Activated gamma-delta T cell (primary cell): ENCODE measurements around the gene ZNF746.

Experiments used
- DNase-seq: peaks from one replicate; lab custom pipeline; 2025; lab: John Stamatoyannopoulos, UW

The ZNF746 gene

DNA sequence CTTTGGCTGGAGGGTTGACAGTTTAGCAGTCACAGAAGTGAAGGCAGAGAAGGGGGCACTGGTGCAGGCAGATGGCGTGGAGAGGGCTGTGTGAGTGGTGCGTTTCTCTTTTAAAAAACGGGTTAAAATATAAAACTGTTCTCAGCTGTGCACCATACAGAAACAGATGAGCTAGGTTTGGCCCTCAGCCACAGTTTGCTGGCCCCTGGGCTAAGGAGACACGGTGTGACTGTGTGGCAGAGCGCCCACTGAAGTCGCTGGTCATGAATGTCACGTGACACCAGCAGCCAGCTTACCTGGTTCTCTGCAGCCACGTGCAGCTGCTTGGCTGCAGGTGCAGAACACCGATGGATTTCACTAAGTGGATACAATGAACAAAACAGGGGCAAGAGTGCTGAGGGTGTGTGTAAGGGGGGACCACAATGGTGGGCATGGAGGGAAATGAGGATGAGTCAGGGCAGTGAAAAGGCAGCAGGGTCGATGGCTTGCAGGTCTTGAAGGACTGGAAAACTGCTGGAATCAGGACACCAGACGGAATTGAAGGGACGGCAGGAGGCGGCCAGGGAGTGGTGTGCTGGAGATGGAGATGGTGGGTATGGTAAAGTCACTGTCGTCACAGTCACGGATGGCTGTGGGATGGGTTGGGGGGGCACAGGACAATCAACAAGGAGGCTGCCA lies 7.4 kb downstream of the ZNF746 start:
- DNase-seq: no peak

GRCh38 chr7:149489391-149490024 lies 8.1 kb downstream of the ZNF746 start:
- DNase-seq: no peak

DNA sequence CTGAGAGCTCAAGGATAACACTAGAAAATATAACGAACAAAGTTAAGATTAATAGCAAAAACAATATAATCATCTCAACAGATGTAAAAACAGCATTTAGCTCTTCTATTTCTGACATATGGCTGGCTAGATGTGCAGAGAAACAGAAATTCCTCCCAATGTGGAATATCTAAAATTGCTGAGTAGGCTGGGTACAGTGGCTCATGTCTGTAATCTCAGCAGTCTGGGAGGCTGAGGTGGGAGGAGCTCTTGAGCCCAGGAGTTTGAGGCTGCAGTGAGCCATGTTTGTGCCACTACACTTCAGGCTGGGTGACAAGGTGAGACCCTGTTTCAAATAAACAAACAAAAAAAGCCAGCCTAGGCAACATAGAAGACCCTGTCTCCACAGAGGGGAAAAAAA lies 18.0 kb downstream of the ZNF746 start:
- no peak for DNase-seq

DNA sequence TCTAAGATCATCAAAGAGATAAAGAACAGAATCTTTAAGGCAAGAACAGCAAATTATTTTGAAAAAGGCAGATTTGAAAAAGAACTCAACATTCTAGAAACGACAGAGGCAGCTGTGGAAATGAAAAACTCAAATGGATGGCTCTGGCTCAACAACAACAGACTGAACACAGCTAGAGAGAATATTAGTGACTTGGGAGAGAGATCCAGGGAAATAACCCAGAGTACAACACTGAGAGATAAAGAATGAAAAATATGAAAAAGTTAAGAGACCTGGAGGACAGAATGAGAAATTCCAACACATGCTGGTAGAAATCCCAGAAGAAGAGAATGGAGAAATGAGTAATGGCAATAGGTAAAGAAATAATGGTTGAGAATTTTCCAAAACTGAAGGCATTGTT lies 18.9 kb downstream of the ZNF746 start:
- DNase-seq: no peak

DNA sequence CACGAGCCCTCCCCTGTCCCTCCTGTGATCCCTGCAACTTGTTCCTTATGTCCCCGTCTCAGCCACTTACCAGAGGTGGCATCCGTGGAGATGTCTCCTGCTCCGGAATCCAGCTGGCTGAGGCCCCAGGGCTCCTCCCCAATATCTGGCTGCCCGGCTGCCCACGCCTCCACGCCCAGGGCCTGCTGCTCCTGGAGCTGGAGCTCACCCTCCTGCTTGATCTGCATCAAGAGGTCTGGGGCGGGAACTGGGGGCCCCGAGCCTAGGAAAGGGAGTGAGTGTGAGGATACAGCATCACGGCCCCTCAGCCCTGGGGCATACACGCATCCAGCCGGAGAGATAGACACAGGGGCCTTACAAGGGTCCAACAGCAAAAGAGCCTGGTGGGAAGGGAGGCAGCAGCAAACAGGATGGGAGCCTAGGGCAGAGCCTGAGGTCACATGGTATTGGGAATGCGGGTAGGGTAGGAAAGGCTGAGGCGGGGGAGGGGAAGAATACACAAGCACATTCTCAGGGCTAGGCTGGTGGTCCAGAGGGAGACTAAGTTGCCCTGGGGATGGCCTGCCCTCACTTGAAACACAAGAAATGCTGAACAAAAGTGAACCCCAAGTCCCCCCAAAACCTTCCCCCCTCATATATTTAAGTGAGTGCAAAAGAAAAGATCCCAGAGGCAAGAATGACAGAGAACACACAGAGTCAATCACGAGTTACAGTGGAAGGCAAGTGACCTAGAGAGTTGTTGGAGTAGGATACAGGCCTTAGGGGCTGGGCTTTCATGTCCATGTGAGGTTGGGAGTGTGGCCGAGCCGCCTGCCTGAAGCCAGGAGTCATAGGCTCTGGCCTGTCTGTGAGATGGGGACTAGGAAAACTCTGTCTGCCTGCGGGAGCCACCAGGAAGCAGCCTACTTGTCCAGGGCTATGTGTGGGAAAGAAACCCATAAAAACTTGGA lies 19.8 kb downstream of the ZNF746 start:
- no peak for DNase-seq

GRCh38 chr7:149476791-149477190 lies 20.8 kb downstream of the ZNF746 start:
- no peak for DNase-seq

DNA sequence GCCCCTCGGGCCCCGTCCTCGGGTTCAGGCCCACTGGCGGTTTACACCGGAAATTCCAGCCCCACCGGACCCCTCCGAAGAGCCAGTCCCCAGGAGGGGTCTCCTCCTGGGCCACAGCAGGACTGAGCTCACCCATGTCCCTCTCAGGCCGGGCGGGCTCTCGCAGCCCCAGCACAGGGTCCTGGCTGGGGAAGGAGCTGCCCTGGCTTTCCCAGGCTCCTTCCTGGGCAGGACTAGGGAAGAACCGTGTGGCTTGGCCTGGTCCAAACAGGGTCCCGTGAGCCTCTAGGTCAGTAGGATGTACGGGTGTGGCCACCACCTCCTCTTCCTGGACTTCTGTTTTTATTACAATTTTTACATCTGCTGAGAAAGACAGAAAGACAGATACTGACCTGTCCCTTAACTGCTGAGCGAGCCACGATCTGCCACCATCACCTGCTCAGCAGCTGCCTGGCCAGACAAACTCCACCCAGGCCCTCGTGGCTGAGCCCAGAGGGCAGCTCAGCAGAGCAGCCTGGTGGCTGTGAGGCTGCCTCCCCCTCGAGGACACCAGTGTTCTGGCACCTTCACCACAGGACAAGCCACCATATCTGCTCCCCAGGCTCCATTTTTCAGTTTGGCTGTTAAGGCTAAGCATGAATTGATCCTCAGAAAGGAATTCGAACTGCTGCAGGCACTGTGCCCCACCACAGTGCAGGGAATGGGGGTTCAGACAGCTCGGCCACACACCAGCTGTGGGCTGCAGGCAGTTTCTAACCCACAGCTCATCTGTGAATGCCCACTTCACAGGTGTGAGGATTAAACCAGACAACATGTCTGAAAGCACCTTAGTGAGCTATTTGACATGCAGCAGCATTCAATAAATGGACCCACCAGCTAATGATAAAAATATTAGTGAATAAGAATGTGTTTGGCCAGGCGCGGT lies 22.2 kb downstream of the ZNF746 start:
- no peak for DNase-seq

- DNase-seq: no peak
Measured at GRCh38 chr7:149474309-149475120, 23.1 kb downstream of the ZNF746 start.

DNA sequence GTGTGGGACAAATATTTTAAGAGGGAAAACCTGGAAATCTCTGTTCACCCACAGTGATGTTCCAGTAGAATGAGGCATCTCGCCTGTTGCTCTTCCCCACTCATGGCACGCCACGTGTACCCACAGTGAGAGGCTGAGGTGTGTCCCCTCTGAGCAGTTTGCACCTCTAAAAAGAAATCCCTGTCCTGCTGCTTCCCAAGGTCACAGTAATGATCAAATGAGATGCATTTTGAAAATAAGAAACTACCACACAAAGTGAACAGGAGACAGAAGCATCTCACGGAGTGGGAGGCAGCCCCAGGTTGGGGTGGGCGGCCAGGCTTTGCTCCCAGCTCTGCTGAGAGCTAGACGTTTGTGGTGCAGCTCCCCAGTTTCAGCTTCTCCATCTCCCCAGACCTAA lies 24.4 kb downstream of the ZNF746 start:
- DNase-seq: no peak

GRCh38 chr7:149471289-149471953 lies 26.2 kb downstream of the ZNF746 start:
- no peak for DNase-seq

DNA sequence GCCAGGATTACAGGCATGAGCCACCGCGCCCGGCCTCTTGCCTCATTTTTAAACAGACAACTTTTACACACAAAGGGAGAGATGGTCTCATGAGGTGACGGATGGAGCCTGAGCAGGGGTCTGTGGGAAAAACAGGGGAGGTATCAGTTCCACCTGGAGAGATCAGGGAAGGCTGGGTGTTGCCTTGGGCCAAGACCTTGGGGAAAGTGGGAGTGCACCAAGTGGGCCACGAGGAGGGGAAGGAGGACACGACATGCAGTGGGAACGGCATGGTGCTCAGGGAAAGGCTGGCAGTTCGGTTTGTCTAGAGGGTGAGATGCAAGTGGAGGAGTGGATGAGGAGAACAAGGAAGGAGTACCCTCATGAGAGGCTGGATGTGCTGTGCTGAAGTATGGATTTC lies 27.8 kb downstream of the ZNF746 start:
- no peak for DNase-seq

DNA sequence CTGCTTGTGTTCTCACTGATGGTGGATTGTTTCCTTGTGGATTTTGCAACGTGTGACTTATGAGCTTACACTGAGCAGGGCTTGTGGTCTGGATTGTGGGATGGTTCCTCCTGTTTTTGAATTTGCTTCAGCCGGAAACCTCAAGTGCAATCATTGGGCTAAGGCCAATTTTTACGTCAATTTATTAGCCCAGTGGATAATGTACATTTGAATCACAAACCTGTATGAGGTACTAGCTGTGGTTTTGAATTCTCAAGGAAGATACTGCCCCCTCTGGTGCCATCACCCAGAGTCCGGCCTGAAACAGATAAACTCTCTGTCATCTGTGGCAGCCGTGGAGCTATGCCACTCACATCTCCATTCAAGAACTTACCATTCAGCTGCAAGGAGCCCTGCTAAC lies 29.4 kb downstream of the ZNF746 start:
- DNase-seq: no peak

DNA sequence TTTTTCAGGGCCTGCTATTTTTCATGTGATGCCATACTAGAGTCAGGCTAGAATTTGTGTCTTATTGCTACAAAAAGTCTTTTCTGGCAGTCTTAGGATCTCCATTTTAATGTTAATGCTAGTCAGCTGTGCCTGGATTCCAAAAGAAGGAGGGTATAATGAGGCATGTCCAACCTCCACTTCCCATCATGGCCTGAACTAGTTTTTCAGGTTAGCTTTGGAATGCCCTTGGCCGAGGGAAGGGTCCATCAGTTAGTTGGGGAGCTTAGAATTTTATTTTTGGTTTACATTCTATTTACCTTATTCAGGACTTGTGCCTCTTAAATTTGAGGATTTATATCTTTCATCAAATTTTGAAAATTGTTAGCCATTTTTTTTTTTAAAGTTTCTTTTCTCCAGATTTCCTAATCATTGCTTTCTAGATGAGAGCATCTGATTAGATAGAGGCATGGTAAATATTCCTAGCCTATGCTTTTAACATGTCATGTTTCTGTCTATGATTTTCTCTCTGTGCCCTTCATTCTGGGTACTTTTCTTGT lies 30.2 kb downstream of the ZNF746 start:
- no peak for DNase-seq

DNA sequence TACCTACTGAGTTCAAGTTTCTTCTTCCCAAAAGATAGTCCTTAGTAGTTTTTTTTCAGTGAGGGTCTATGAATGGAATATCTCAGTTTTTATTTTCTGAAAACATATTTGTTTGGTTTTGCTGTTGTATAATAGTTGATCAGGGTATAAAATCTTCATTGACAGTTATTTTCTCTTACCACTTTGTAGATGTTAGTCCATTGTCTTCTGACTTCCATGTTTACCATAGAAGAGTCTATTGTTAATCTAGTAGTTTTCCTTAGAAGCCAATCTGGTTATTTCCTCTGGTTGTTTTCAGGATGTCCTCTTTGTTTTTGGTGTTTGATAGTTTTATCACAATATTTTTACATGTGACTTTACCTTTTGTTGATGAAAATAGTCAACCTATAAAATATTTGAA lies 31.2 kb downstream of the ZNF746 start:
- no peak for DNase-seq

- no peak for DNase-seq
Measured at GRCh38 chr7:149463500-149464161, 34.0 kb downstream of the ZNF746 start.

DNA sequence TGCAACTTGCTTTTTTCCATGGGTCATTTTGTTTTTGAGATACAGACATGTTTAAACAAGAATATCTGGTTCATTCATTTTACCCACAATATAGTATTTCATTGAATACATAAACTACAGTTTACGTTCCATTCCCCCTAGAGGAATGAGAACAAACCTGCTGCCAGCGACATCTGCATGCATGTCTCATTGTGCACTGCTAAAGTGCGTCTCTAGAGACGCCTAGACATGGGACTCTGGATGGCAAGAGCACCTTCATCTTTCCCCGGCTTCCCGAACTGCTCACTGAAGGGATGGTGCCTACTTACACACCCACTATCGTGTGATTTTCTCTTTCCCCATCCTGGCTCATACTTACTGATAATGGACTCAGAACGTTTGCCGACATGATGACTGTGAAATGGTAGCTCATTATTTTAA lies 35.5 kb downstream of the ZNF746 start:
- no peak for DNase-seq

- peak; percentile 48 for DNase-seq
Measured at GRCh38 chr7:149460493-149461277, 36.9 kb downstream of the ZNF746 start, which contains the start of gene ZNF777. Gene ZNF777 (minus strand): TSS chr7:149461062. CDS start chr7:149456022, 5,040 bp downstream.
